HCT116 (cell line): ENCODE data around the gene POLR3F. TPM values are rescaled to one million over a fixed set of nuclear protein-coding genes. Genes with fewer than 3 reads are reported as not detected.

Experiments used
- ATAC-seq: fragments of 200-7000 bp; cut with Tn5 transposase; 2 replicates; pipeline ENCODE4 v1.9.1; 2020; ENCODE audit warnings: mild to moderate bottlenecking, moderate library complexity
- BruUV-seq: library from RNA; stranded (reverse); fragments of 400-500 nt; replicated peaks from 2 replicates; lab custom pipeline; 2021; lab: Mats Ljungman, UMichigan
- CTCF ChIA-PET: fragments of 300-600 bp; sonication (Branson Sonifier 250); formaldehyde crosslinking; loops from one replicate; lab custom pipeline; 2021; ENCODE audit warnings: antibody characterized with exemption; lab: Charles Lee
- POLR2A ChIA-PET: fragments of 300-600, 350-600 bp; sonication (Branson Sonifier 250); formaldehyde crosslinking; loops from one replicate; lab custom pipeline; 2021; ENCODE audit warnings: antibody characterized with exemption; lab: Charles Lee
- RAD21 ChIA-PET, 2 experiments: fragments of 300-600 bp; sonication (Branson Sonifier 250); formaldehyde crosslinking; loops; one replicate each; lab custom pipeline; 2023; ENCODE audit warnings: low total read pairs in 2 of 2; ENCODE audit not compliant: uncharacterized antibody in 2 of 2, unreplicated experiment in 2 of 2, low non-redundant PET in 1 of 2; lab: Charles Lee
- DNase-seq: peaks from one replicate; pipeline ENCODE4 v3.0.0-alpha.2; 2010; ENCODE audit warnings: low read depth, low spot score
- H2AFZ ChIP-seq: fragments of 200-600 bp; shearing (Covaris generic), sonication (generic); 2 replicates; pipeline ENCODE4 v1.6.1; 2017; ENCODE audit warnings: low read depth, mixed run types, mixed read lengths, antibody characterized with exemption, low read length; ENCODE audit not compliant: poor library complexity, severe bottlenecking
- H3K27ac ChIP-seq: 2 replicates; pipeline ENCODE4 v1.5.1; 2012; ENCODE audit warnings: low read depth, low read length
- H3K27me3 ChIP-seq: fragments of 200-600 bp; sonication (generic); 2 replicates; pipeline ENCODE4 v1.6.1; 2016; ENCODE audit warnings: mixed run types, low read length, mixed read lengths; ENCODE audit not compliant: insufficient read depth
- H3K36me3 ChIP-seq, 2 experiments: fragments of 200-500 bp in 1 of 2; fragments of 200-600 bp in 1 of 2; sonication (Bioruptor generic) in 1 of 2; sonication (generic) in 1 of 2; 2 replicates each; pipeline versions ENCODE4 v1.5.1 to v1.6.1; 2014 to 2016; ENCODE audit warnings: low read length in 2 of 2, inconsistent platforms in 1 of 2, mixed read lengths in 1 of 2, mixed run types in 1 of 2; ENCODE audit not compliant: insufficient read depth in 2 of 2, control insufficient read depth in 1 of 2
- H3K4me1 ChIP-seq, 2 experiments: fragments of 200-600 bp in 1 of 2; sonication (generic) in 1 of 2; 2 replicates each; pipeline versions ENCODE4 v1.5.1 to v1.6.1; 2012 to 2017; ENCODE audit warnings: low read length in 2 of 2, inconsistent platforms in 1 of 2, mild to moderate bottlenecking in 1 of 2, mixed read lengths in 1 of 2, mixed run types in 1 of 2, moderate library complexity in 1 of 2; ENCODE audit not compliant: insufficient read depth in 2 of 2, control insufficient read depth in 1 of 2
- H3K4me2 ChIP-seq: fragments of 200-600 bp; sonication (generic); 2 replicates; pipeline ENCODE4 v1.6.1; 2017; ENCODE audit warnings: mixed run types, low read length, mixed read lengths
- H3K4me3 ChIP-seq, 2 experiments: fragments of 200-600 bp in 1 of 2; sonication (generic) in 1 of 2; replicated peaks in 1 of 2; 2 replicates each; pipeline ENCODE4 v1.5.1; 2011 to 2016; ENCODE audit warnings: low read length in 2 of 2, control low read depth in 1 of 2, low read depth in 1 of 2, mild to moderate bottlenecking in 1 of 2, mixed read lengths in 1 of 2, mixed run types in 1 of 2
- H3K79me2 ChIP-seq: fragments of 200-600 bp; sonication (generic); 2 replicates; pipeline ENCODE4 v1.6.1; 2017; ENCODE audit warnings: mild to moderate bottlenecking, mixed run types, low read length, moderate library complexity, mixed read lengths; ENCODE audit not compliant: insufficient read depth
- H3K9ac ChIP-seq: fragments of 200-600 bp; sonication (generic); 2 replicates; pipeline ENCODE4 v1.6.1; 2016; ENCODE audit warnings: low read length, mixed read lengths
- H3K9me2 ChIP-seq: fragments of 200-600 bp; sonication (generic), shearing (Covaris generic); 2 replicates; pipeline ENCODE4 v1.6.1; 2017; ENCODE audit warnings: mixed run types, mild to moderate bottlenecking, moderate library complexity; ENCODE audit not compliant: insufficient read depth
- H3K9me3 ChIP-seq, 2 experiments: fragments of 200-500 bp in 1 of 2; fragments of 200-600 bp in 1 of 2; sonication (Bioruptor generic) in 1 of 2; sonication (generic) in 1 of 2; 2 replicates each; pipeline ENCODE4 v1.6.1; 2014 to 2017; ENCODE audit warnings: low read length in 2 of 2, mixed read lengths in 2 of 2, inconsistent platforms in 1 of 2, low read depth in 1 of 2, mild to moderate bottlenecking in 1 of 2, mixed run types in 1 of 2, moderate library complexity in 1 of 2; ENCODE audit not compliant: control insufficient read depth in 1 of 2, insufficient read depth in 1 of 2
- H4K20me1 ChIP-seq: fragments of 200-600 bp; sonication (generic), shearing (Covaris generic); 2 replicates; pipeline ENCODE4 v1.6.1; 2017; ENCODE audit warnings: mixed run types, mild to moderate bottlenecking, moderate library complexity; ENCODE audit not compliant: insufficient read depth
- CBX3 ChIP-seq: IDR thresholded peaks from 2 replicates; pipeline ENCODE4 v1.6.1; 2012; ENCODE audit warnings: low read depth
- CEBPB ChIP-seq: IDR thresholded peaks from 2 replicates; pipeline ENCODE4 v1.6.1; 2012; ENCODE audit warnings: low read depth
- EGR1 ChIP-seq: IDR thresholded peaks from 2 replicates; pipeline ENCODE4 v1.6.1; 2012; ENCODE audit warnings: low read depth
- ELF1 ChIP-seq: IDR thresholded peaks from 2 replicates; pipeline ENCODE4 v1.6.1; 2012; ENCODE audit warnings: low read depth, borderline replicate concordance
- EZH2phosphoT487 ChIP-seq: fragments of 200-600 bp; IDR thresholded peaks from 2 replicates; pipeline ENCODE4 v1.6.1; 2018; ENCODE audit warnings: antibody characterized with exemption, borderline replicate concordance
- FOSL1 ChIP-seq: IDR thresholded peaks from 2 replicates; pipeline ENCODE4 v1.6.1; 2012; ENCODE audit warnings: low read depth
- JUND ChIP-seq: IDR thresholded peaks from 2 replicates; pipeline ENCODE4 v1.6.1; 2012
- MAX ChIP-seq: IDR thresholded peaks from 2 replicates; pipeline ENCODE4 v1.6.1; 2012
- POLR2A ChIP-seq: IDR thresholded peaks from 2 replicates; pipeline ENCODE4 v1.7.0; 2011; ENCODE audit warnings: borderline replicate concordance; ENCODE audit not compliant: insufficient read depth, insufficient read length; ENCODE audit errors: extremely low read depth
- RAD21 ChIP-seq: IDR thresholded peaks from 2 replicates; pipeline ENCODE4 v1.6.1; 2012; ENCODE audit warnings: low read depth, mild to moderate bottlenecking
- SIN3A ChIP-seq: IDR thresholded peaks from 2 replicates; pipeline ENCODE4 v1.6.1; 2012; ENCODE audit warnings: low read depth
- SP1 ChIP-seq: IDR thresholded peaks from 2 replicates; pipeline ENCODE4 v1.6.1; 2012; ENCODE audit warnings: low read depth
- SRF ChIP-seq: IDR thresholded peaks from 2 replicates; pipeline ENCODE4 v1.6.1; 2012; ENCODE audit warnings: low read depth
- TCF7L2 ChIP-seq: IDR thresholded peaks from 2 replicates; pipeline ENCODE4 v1.7.0; 2011; ENCODE audit warnings: borderline replicate concordance, inconsistent platforms; ENCODE audit not compliant: insufficient read depth, insufficient read length; ENCODE audit errors: extremely low read depth
- YY1 ChIP-seq: IDR thresholded peaks from 2 replicates; pipeline ENCODE4 v1.6.1; 2011; ENCODE audit warnings: low read length, low read depth, moderate library complexity, mild to moderate bottlenecking; ENCODE audit not compliant: insufficient replicate concordance; ENCODE audit errors: extremely low read depth
- ZFX ChIP-seq: fragments of 450-650 bp; IDR thresholded peaks from 2 replicates; pipeline ENCODE4 v1.6.1; 2017
- ZNF274 ChIP-seq: fragments of 200-500 bp; sonication (Bioruptor generic); IDR thresholded peaks from 2 replicates; pipeline ENCODE4 v1.6.1; 2014; ENCODE audit warnings: mild to moderate bottlenecking, low read depth, low read length, inconsistent platforms
- intact Hi-C: fragments of 100-400 bp; cut with micrococcal nuclease; formaldehyde crosslinking; loops from 2 replicates; pipeline ENCODE4 v1.10.0; 2022
- total RNA-seq: library from RNA; stranded (reverse); gene quantifications from one replicate; pipeline ENCODE4 v1.2.1, GENCODE V29; 2021; ENCODE audit not compliant: unreplicated experiment
- TF ChIP-seq, protein P1 (sequence below): IDR thresholded peaks from 2 replicates; pipeline ENCODE4 v1.6.1; 2012; ENCODE audit warnings: low read depth
- TF ChIP-seq, protein P2 (sequence below), 3 experiments: fragments of 200-600 bp in 1 of 3; sonication (generic) in 1 of 3; IDR thresholded peaks in 2 of 3; conservative IDR thresholded peaks in 1 of 3; 2 replicates each; pipeline ENCODE4 v1.5.1; 2012 to 2017; ENCODE audit warnings: low read depth in 2 of 3, low read length in 2 of 3, antibody characterized with exemption in 1 of 3, borderline replicate concordance in 1 of 3, control low read depth in 1 of 3, mild to moderate bottlenecking in 1 of 3, mixed read lengths in 1 of 3, mixed run types in 1 of 3, moderate library complexity in 1 of 3; ENCODE audit not compliant: insufficient read depth in 1 of 3
- TF ChIP-seq, protein P3 (sequence below): IDR thresholded peaks from 2 replicates; pipeline ENCODE4 v1.6.1; 2012

POLR3F gene
- total RNA-seq, 1 experiment from 2014 or later, result 11.4 TPM

DNA sequence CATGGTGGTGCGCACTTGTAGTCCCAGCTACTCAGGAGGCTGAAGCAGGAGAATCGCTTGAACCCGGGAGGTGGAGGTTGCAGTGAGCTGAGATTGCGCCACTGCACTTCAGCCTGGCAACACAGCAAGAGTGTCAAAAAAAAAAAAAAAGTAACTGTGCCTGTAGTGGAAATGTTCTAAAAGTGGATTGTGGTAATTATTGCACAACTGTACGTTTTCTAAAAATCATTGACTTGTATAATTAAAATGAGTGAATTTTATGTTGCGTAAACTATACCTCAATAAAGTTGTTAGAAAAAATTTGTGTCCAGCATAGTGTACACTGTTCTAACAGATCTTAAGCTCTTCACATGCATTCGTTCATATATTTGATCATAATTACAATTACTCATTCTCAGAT lies 46.0 kb downstream of the POLR3F start:
- Histone ChIP-seq H3K4me1 (peaks cover 0 to 9% of the 10 kb centered on the region in 2 experiments; a peak in 2 of 4 replicates), H3K36me3 (peaks cover 25 to 43% of the 10 kb centered on the region in 2 experiments), H3K27ac (no peak overlapping the region), H3K27me3 (no peaks in the 10 kb centered on the region), H3K9ac (no peak overlapping the region), H3K79me2 (peaks cover 49% of the 10 kb centered on the region), H3K4me2 (no peak overlapping the region), H3K9me3 (no peaks in the 10 kb centered on the region), H4K20me1 (no peaks in the 10 kb centered on the region)
- no peak for ATAC-seq
- intact Hi-C loops, result no loop called here
- DNase-seq, result no peak
- no TSS peak for BruUV-seq
- RAD21 ChIA-PET, result interaction anchor here in 1 of 2 experiments (0.7 kb wide), 1 partner anchor 101 kb away, joined by 3 read pairs; no protein-coding TSS in a partner anchor
- TF ChIP-seq MAX (no peak), YY1 (no peak), ZNF274 (no peak), CEBPB (no peak), EGR1 (no peak), ELF1 (no peak), POLR2A (no peak), SP1 (no peak), CBX3 (no peak), TCF7L2 (no peak), SIN3A (no peak), ZFX (no peak), SRF (no peak), JUND (no peak), EZH2phosphoT487 (no peak), RAD21 (no peak), FOSL1 (no peak)
- TF ChIP-seq, protein P1, sequence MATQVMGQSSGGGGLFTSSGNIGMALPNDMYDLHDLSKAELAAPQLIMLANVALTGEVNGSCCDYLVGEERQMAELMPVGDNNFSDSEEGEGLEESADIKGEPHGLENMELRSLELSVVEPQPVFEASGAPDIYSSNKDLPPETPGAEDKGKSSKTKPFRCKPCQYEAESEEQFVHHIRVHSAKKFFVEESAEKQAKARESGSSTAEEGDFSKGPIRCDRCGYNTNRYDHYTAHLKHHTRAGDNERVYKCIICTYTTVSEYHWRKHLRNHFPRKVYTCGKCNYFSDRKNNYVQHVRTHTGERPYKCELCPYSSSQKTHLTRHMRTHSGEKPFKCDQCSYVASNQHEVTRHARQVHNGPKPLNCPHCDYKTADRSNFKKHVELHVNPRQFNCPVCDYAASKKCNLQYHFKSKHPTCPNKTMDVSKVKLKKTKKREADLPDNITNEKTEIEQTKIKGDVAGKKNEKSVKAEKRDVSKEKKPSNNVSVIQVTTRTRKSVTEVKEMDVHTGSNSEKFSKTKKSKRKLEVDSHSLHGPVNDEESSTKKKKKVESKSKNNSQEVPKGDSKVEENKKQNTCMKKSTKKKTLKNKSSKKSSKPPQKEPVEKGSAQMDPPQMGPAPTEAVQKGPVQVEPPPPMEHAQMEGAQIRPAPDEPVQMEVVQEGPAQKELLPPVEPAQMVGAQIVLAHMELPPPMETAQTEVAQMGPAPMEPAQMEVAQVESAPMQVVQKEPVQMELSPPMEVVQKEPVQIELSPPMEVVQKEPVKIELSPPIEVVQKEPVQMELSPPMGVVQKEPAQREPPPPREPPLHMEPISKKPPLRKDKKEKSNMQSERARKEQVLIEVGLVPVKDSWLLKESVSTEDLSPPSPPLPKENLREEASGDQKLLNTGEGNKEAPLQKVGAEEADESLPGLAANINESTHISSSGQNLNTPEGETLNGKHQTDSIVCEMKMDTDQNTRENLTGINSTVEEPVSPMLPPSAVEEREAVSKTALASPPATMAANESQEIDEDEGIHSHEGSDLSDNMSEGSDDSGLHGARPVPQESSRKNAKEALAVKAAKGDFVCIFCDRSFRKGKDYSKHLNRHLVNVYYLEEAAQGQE, result no peak
- TF ChIP-seq, protein P2, sequence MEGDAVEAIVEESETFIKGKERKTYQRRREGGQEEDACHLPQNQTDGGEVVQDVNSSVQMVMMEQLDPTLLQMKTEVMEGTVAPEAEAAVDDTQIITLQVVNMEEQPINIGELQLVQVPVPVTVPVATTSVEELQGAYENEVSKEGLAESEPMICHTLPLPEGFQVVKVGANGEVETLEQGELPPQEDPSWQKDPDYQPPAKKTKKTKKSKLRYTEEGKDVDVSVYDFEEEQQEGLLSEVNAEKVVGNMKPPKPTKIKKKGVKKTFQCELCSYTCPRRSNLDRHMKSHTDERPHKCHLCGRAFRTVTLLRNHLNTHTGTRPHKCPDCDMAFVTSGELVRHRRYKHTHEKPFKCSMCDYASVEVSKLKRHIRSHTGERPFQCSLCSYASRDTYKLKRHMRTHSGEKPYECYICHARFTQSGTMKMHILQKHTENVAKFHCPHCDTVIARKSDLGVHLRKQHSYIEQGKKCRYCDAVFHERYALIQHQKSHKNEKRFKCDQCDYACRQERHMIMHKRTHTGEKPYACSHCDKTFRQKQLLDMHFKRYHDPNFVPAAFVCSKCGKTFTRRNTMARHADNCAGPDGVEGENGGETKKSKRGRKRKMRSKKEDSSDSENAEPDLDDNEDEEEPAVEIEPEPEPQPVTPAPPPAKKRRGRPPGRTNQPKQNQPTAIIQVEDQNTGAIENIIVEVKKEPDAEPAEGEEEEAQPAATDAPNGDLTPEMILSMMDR (IDR thresholded peaks at IDR 0.05 in 2 of 3, conservative IDR thresholded peaks at IDR 0.05 in 1 of 3; ENCODE audit: borderline replicate concordance in 1 of 3, insufficient read depth in 1 of 3, low read depth in 2 of 3, low read length in 2 of 3), result no peak
- TF ChIP-seq, protein P3, sequence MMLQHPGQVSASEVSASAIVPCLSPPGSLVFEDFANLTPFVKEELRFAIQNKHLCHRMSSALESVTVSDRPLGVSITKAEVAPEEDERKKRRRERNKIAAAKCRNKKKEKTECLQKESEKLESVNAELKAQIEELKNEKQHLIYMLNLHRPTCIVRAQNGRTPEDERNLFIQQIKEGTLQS, result no peak
- TF ChIP-seq, all 23 proteins: peak for 0
- H3K9me2 ChIP-seq, result no peaks in the 10 kb centered on the region
- no peak overlapping the region for H2AFZ ChIP-seq
- ChIA-PET POLR2A (no interaction called here), CTCF (no interaction called here)
- H3K4me3 ChIP-seq, result no peak overlapping the region
